GM12878 (cell line): Measurements from ENCODE around the gene GPATCH2L. TPM values are rescaled to one million over a fixed set of nuclear protein-coding genes. Genes with fewer than 3 reads are reported as not detected.

Experiments used
- ATAC-seq: fragments of 200-7000 bp; cut with Tn5 transposase; 3 replicates; pipeline ENCODE4 v1.9.1; 2020; ENCODE audit warnings: mild to moderate bottlenecking, moderate library complexity
- BruUV-seq: library from RNA; stranded (reverse); fragments of 400-500 nt; replicated peaks from 2 replicates; lab custom pipeline; 2021; lab: Mats Ljungman, UMichigan
- CTCF ChIA-PET: fragments of 300-600 bp; sonication (Branson Sonifier 250); formaldehyde crosslinking; extraction: SDS; loops from one replicate; lab custom pipeline; 2021; ENCODE audit warnings: inconsistent platforms; lab: Yijun Ruan, JAX
- POLR2A ChIA-PET: fragments of 350-600 bp; formaldehyde crosslinking; extraction: SDS; loops from one replicate; lab custom pipeline; 2021; ENCODE audit warnings: inconsistent platforms; lab: Charles Lee
- RAD21 ChIA-PET: fragments of 300-600 bp; sonication (Branson Sonifier 250); formaldehyde crosslinking; loops from one replicate; lab custom pipeline; 2023; ENCODE audit warnings: antibody characterized with exemption; ENCODE audit not compliant: unreplicated experiment; lab: Charles Lee
- SMC1A ChIA-PET: fragments of 300-600 bp; sonication (Branson Sonifier 250); formaldehyde crosslinking; loops from one replicate; lab custom pipeline; 2023; ENCODE audit not compliant: unreplicated experiment, uncharacterized antibody; lab: Charles Lee
- DNase-seq: peaks from one replicate; pipeline ENCODE4 v3.0.0-alpha.2; 2011; ENCODE audit warnings: low read depth, low spot score
- FAIRE-seq: peaks from 3 replicates; lab custom pipeline; 2011; peaks lifted over from hg19 to GRCh38; lab: Jason Lieb, UNC
- H2AFZ ChIP-seq: 2 replicates; pipeline ENCODE4 v1.6.0; 2011; ENCODE audit warnings: low read depth, low read length, control low read depth; ENCODE audit not compliant: control insufficient read depth
- H3K27ac ChIP-seq: 2 replicates; pipeline ENCODE4 v1.5.1; 2011; ENCODE audit warnings: control low read depth; ENCODE audit not compliant: control insufficient read depth, insufficient read depth
- H3K27me3 ChIP-seq, 2 experiments: replicated peaks in 1 of 2; 2 replicates each; pipeline versions ENCODE4 v1.6.0 to v1.6.1; 2011; ENCODE audit warnings: low read length in 1 of 2; ENCODE audit not compliant: control insufficient read depth in 2 of 2, insufficient read depth in 2 of 2
- H3K36me3 ChIP-seq, 2 experiments: 2 replicates each; pipeline ENCODE4 v1.5.1; 2011; ENCODE audit warnings: low read length in 1 of 2; ENCODE audit not compliant: control insufficient read depth in 2 of 2, insufficient read depth in 2 of 2
- H3K4me1 ChIP-seq: 2 replicates; pipeline ENCODE4 v1.6.1; 2011; ENCODE audit warnings: mild to moderate bottlenecking, low read length, moderate library complexity, mixed read lengths; ENCODE audit not compliant: control insufficient read depth, insufficient read depth
- H3K4me2 ChIP-seq: 2 replicates; pipeline ENCODE4 v1.6.0; 2011; ENCODE audit warnings: control low read depth; ENCODE audit not compliant: control insufficient read depth, insufficient read depth
- H3K4me3 ChIP-seq: fragments of 200-600 bp; sonication (generic); 2 replicates; pipeline ENCODE4 v1.5.1; 2016
- H3K79me2 ChIP-seq: 2 replicates; pipeline ENCODE4 v1.6.0; 2011; ENCODE audit warnings: low read length; ENCODE audit not compliant: control insufficient read depth, insufficient read depth
- H3K9ac ChIP-seq: 2 replicates; pipeline ENCODE4 v1.8.0; 2011; ENCODE audit warnings: low read length, control low read depth, mixed read lengths; ENCODE audit not compliant: control insufficient read depth, insufficient read depth
- H3K9me3 ChIP-seq: replicated peaks from 3 replicates; pipeline ENCODE4 v1.5.1; 2011; ENCODE audit warnings: mild to moderate bottlenecking, low read length; ENCODE audit not compliant: control insufficient read depth, insufficient read depth
- H4K20me1 ChIP-seq: 2 replicates; pipeline ENCODE4 v1.6.0; 2011; ENCODE audit not compliant: control insufficient read depth, insufficient read depth
- HDAC2 ChIP-seq: fragments of 200-600 bp; sonication (generic); IDR thresholded peaks from 2 replicates; pipeline ENCODE4 v1.6.1; 2017
- HDGF ChIP-seq: fragments of 450-650 bp; IDR thresholded peaks from 2 replicates; pipeline ENCODE4 v1.6.1; 2016; ENCODE audit warnings: antibody characterized with exemption
- NFIC ChIP-seq: IDR thresholded peaks from 2 replicates; pipeline ENCODE4 v1.6.1; 2012; ENCODE audit warnings: low read depth, mild to moderate bottlenecking, inconsistent platforms, low read length, moderate library complexity
- POLR2AphosphoS5 ChIP-seq: IDR thresholded peaks from 2 replicates; pipeline ENCODE4 v1.6.1; 2011; ENCODE audit warnings: mild to moderate bottlenecking, low read length, inconsistent platforms
- RCOR1 ChIP-seq: conservative IDR thresholded peaks from 2 replicates; pipeline ENCODE4 v1.6.1; 2012; ENCODE audit warnings: low read depth, low read length, improper control_type of control experiment
- RELA ChIP-seq: fragments of 450-650 bp; IDR thresholded peaks from 2 replicates; pipeline ENCODE4 v1.8.0; 2014; ENCODE audit warnings: borderline replicate concordance; ENCODE audit not compliant: partially characterized antibody
- RFX5 ChIP-seq: IDR thresholded peaks from 2 replicates; pipeline ENCODE4 v1.6.1; 2011; ENCODE audit warnings: low read depth, low read length, improper control_type of control experiment
- SIX5 ChIP-seq: IDR thresholded peaks from 2 replicates; pipeline ENCODE4 v1.6.1; 2011; ENCODE audit warnings: mild to moderate bottlenecking, low read depth, low read length, moderate library complexity; ENCODE audit not compliant: severe bottlenecking
- SRF ChIP-seq, 2 experiments: IDR thresholded peaks; 2 replicates each; pipeline ENCODE4 v1.6.1; 2011; ENCODE audit warnings: low read depth in 2 of 2, low read length in 2 of 2, mild to moderate bottlenecking in 1 of 2, moderate library complexity in 1 of 2
- ZNF217 ChIP-seq: fragments of 450-650 bp; IDR thresholded peaks from 2 replicates; pipeline ENCODE4 v1.6.1; 2017; ENCODE audit warnings: antibody characterized with exemption, mild to moderate bottlenecking
- ZNF384 ChIP-seq: IDR thresholded peaks from 2 replicates; pipeline ENCODE4 v1.6.1; 2012; ENCODE audit warnings: low read depth, mild to moderate bottlenecking, low read length, improper control_type of control experiment, borderline replicate concordance
- ZNF592 ChIP-seq: fragments of 450-650 bp; IDR thresholded peaks from 2 replicates; pipeline ENCODE4 v1.6.1; 2017; ENCODE audit warnings: mild to moderate bottlenecking, moderate library complexity
- ZNF687 ChIP-seq: fragments of 450-650 bp; IDR thresholded peaks from 2 replicates; pipeline ENCODE4 v1.6.1; 2017; ENCODE audit warnings: mild to moderate bottlenecking, moderate library complexity
- ZSCAN29 ChIP-seq: fragments of 450-650 bp; IDR thresholded peaks from 2 replicates; pipeline ENCODE4 v1.6.1; 2017; ENCODE audit warnings: mild to moderate bottlenecking, moderate library complexity
- WGBS: methylation state at CpG from one replicate; pipeline ENCODE4 v1.1.6; 2016; ENCODE audit warnings: low lambda C conversion rate; ENCODE audit not compliant: insufficient replicate concordance, insufficient coverage; ENCODE audit errors: missing lambda C conversion rate; 5-methylcytosine and 5-hydroxymethylcytosine counted together
- in situ Hi-C: fragments of 300-500 bp; cut with MboI; formaldehyde crosslinking; loops from 9 replicates; pipeline ENCODE4 v1.14.3; 2018; ENCODE audit warnings: mixed read lengths
- intact Hi-C: fragments of 100-400 bp; cut with micrococcal nuclease; formaldehyde crosslinking; loops from one replicate; pipeline ENCODE4 v1.14.2; 2022; ENCODE audit not compliant: unreplicated experiment
- polyA plus RNA-seq, 11 experiments: library from polyadenylated mRNA; depleted of rRNA in 4 of 11; unstranded in 6 of 11; stranded (reverse) in 5 of 11; fragments of >200 nt; fragmentation: Nextera tagmentation in 4 of 11; fragmentation: Illumina TruSeq in 1 of 11; extraction: Ambion mirVana in 4 of 11; extraction: Trizol in 1 of 11; gene quantifications; 1 replicate in 1 of 11; 2 replicates in 10 of 11; pipeline versions ENCODE4 v1.2.1 to v1.2.3, GENCODE V29; 2011 to 2016; ENCODE audit warnings: inconsistent platforms in 2 of 11, missing spikeins in 2 of 11, low read depth in 1 of 11
- total RNA-seq, 4 experiments: library from RNA; depleted of rRNA in 3 of 4; stranded (reverse); fragments of >200 nt in 3 of 4; fragmentation: Illumina TruSeq in 1 of 4; extraction: Trizol in 1 of 4; gene quantifications; 2 replicates each; pipeline versions ENCODE4 v1.2.1 to v1.2.3, GENCODE V29; 2013 to 2021

Gene GPATCH2L
- total and polyA plus RNA-seq, 10 of the 15 experiments (the other 5 are each of a cell fraction or from before 2014, with no cell fraction given): 9.1 to 50.9 (median 24.4) TPM

- Histone ChIP-seq H3K27me3 (0 out of 4 replicates have a peak, but pooled peaks cover 0 to 1% of the 10 kb centered on the region in 2 experiments), H3K4me3 (no peak overlapping the region), H2AFZ (no peak overlapping the region), H3K4me1 (no peaks in the 10 kb centered on the region), H3K36me3 (no peaks in the 10 kb centered on the region), H3K79me2 (no peaks in the 10 kb centered on the region), H4K20me1 (no peaks in the 10 kb centered on the region), H3K27ac (no peak overlapping the region), H3K9ac (no peak overlapping the region), H3K9me3 (no peaks in the 10 kb centered on the region), H3K4me2 (no peak overlapping the region)
- no peak for FAIRE-seq
- no peak for TF ChIP-seq RCOR1
- TF ChIP-seq HDGF: no peak
- no peak for TF ChIP-seq SRF (IDR thresholded peaks at IDR 0.05; ENCODE audit: low read depth in 2 of 2, low read length in 2 of 2)
- no peak for TF ChIP-seq SIX5
- no peak for TF ChIP-seq NFIC
- TF ChIP-seq HDAC2: no peak
- TF ChIP-seq RFX5: no peak
- no peak for TF ChIP-seq ZNF384
- TF ChIP-seq ZNF217: no peak
- TF ChIP-seq ZNF687: no peak
- no peak for TF ChIP-seq RELA
- no peak for TF ChIP-seq POLR2AphosphoS5
- no peak for TF ChIP-seq ZNF592
- TF ChIP-seq ZSCAN29: no peak
- POLR2A ChIA-PET: no interaction called here
- DNase-seq: no peak
- no peak for ATAC-seq
- RAD21 ChIA-PET: no interaction called here
- BruUV-seq: no TSS peak
- CTCF ChIA-PET: no interaction called here
- in situ Hi-C loops: no loop called here
- 70% methylated on average over 2 of the region's 2 CpGs for WGBS
- SMC1A ChIA-PET: no interaction called here
- intact Hi-C loops: no loop called here
Observed at GRCh38 chr14:76106188-76106587, 45.5 kb upstream of the GPATCH2L start.
